GM19238 (cell line): Measurements from ENCODE around the gene PDGFRB.

Experiments used
- DNase-seq: peaks from one replicate; pipeline ENCODE4 v3.0.0; 2011; ENCODE audit warnings: low spot score; ENCODE audit not compliant: insufficient read length

Gene PDGFRB

DNA sequence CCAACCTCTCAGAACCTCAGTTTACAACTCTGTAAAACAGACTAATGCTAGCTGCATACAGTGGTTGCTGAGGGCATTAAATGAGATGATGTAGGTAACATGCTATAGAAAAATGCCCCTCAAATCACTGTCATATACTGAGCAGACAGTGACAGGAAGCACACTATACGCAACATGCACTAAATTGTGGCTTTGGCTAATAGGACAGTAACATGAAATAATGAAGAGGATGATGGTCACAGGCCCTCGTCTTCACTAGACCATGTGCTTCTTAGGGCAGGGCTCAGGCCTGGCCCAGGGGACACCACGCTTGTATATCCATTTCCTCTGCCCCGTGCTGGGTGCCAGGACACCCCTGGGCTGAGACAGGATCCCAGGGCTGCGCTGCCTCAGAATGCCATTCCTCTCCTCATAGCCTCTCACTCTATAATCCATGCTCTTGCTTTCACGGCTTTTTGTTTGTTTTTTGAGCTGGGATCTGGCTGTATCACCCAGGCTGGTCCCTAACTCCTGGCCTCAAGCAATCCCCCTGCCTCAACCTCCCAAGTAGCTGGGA is 88.2 kb downstream of the PDGFRB start:
- no peak for DNase-seq

DNA sequence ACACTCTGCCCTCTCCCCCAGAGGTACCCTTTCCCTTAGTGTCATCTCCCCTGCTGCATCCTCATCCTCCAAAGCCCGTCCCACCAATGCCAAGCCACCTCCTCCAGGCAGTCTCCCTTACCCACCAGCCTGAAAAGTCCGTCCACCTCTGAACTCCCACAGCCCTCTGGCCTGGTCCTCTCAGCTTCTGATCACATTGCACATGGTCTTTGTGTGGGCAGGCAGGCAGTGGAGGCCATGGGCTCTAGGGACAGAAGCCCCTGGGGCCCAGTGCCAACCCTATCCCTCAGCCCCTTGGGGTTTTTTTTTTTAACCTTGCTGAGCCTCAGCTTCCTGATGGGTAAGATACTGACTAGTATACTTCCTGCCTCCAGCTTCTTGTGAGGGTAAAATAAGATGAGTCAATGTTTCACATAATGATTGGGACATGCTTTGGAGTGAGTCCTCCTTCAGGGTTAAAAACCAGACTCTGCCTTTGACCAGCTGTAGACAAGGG is 88.7 kb downstream of the PDGFRB start:
- no peak for DNase-seq

- DNase-seq = no peak
These were observed 89.2 kb downstream of the PDGFRB start for GRCh38 chr5:150066436-150066835.

DNA sequence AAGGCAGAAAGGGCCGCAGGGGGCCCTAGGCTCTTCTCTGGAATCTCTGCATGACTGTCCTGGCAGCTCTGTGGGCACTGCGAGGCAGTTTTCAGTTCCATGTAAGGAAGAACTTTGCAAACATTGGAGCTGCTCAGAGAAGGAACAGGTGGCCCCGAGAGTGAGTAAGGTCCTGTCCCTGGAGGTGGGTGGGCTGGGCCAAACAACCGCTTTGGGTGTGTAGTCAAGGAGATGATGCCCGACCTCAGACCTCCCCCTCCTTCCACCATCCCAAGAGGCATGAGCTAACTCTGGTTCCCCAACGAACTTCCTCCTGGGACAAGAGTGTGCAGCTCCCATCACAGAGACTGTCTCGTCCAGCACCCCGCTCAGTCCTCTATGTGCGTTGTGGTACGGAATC is 89.8 kb downstream of the PDGFRB start:
- DNase-seq = no peak

- no peak for DNase-seq
These were observed 90.3 kb downstream of the PDGFRB start for GRCh38 chr5:150065346-150065745.

- DNase-seq = no peak
These were observed 90.9 kb downstream of the PDGFRB start for GRCh38 chr5:150064681-150065220.
